Measurements from ENCODE around the gene TRMT1.
"Not testable (repeated sequence)": the region's sequence is repeated elsewhere in the genome, so short reads cannot be mapped to it uniquely, and the experiment has no call there.

The TRMT1 gene

DNA sequence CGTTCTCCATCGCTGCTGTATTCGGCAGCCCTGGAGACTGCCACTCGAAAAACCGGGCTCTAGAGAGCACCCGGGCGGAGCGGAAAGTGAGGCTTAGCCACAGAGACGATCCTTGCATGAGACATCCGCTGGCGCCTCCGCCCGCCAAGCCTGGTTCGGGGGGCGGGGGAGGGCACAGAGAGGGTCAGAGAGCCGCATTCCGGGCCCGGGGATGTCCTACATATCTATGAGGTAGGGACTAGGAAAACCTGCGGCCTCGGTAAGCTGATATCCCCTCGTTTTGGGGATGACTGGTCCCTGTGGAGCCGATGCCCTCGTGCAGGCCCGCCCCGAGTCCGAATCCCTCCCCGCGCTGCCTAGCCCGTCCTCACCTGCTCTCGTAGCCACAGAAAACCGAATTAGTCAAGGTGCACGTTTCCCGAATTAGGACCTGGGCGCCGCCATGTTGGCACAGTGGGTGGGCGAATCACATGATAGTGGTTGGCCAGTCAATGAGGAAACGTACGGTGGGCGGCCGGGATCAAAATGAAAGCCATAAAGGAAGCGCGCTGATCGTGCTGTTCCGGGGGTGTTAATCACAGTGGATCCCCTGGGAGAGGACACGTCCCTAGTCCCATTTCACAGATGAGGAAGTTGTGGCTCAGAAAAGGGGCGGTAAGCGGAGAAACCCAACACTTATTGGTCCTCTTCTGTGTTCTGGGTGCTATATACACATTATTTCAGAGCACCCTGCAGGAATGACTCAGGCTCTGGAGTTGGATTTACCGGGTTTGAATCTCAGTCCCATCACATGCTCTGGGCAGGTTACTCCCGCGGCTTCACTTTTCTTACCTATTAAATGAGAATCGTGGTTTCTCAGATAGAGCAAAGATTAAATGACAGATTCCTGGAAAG, at the start of gene TRMT1:
Gene TRMT1, minus strand, starts transcription at position 459 of the 894 bp plus-strand sequence. Its CDS starts 341 bp downstream, at position 118.
- peak; percentile 87 to 95 (median 91) for DNase-seq (ENCODE audit: low read depth in 3 of 3)

DNA sequence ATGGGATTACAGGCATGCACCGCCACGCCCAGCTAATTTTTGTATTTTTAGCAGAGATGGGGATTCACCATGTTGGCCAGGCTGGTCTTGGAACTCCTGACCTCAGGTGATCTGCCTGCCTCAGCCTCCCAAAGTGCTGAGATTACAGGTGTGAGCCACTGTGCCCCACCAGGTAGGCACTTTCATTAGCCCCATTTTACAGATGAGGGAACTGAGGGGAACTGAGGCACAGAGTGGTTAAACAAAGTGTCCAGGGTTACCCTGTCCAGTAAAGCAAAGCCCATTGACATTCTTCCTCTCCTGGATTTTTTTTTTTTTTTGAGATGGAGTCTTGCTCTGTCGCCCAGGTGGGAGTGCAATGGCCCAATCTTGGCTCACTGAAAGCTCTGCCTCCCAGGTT, 49.6 kb upstream of the TRMT1 start:
- not testable (repeated sequence) for DNase-seq (ENCODE audit: low read depth in 3 of 3)

DNA sequence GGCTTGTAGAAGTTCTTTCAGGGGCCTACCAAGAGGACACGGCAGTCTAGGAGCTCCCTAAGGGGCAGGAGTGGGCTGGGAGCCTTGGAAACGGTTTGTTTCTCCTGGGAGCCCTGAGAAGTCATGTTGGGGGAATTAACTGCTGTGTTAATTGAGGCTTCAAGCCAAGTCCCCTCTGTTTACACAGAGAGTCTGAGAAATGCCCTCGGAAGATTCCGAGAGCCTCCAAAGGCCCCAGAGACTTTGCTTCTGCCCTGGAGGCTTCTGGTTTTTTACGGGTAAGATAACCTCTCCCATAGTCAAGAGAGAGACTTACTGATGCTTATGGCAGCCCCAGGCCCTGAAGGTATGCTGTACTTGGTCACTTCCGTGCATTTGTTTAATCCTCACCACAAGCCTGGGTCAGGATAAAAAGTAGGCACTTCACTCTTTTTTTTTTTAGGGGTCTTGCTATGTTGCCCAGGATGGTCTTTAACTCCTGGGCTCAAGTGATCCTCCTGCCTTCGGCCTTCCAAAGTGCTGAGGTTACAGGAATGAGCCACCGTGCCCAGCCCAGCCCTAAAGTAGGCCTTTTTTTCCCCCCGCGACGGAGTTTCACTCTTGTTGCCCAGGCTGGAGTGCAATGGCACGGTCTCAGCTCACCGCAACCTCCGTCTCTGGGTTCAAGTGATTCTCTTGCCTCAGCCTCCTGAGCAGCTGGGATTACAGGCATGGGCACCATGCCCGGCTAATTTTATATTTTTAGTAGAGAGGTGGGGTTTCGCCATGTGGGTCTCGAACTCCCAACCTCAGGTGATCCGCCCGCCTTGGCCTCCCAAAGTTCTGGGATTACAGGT, 48.8 kb upstream of the TRMT1 start:
- no peak for DNase-seq (ENCODE audit: low read depth in 3 of 3)

DNA sequence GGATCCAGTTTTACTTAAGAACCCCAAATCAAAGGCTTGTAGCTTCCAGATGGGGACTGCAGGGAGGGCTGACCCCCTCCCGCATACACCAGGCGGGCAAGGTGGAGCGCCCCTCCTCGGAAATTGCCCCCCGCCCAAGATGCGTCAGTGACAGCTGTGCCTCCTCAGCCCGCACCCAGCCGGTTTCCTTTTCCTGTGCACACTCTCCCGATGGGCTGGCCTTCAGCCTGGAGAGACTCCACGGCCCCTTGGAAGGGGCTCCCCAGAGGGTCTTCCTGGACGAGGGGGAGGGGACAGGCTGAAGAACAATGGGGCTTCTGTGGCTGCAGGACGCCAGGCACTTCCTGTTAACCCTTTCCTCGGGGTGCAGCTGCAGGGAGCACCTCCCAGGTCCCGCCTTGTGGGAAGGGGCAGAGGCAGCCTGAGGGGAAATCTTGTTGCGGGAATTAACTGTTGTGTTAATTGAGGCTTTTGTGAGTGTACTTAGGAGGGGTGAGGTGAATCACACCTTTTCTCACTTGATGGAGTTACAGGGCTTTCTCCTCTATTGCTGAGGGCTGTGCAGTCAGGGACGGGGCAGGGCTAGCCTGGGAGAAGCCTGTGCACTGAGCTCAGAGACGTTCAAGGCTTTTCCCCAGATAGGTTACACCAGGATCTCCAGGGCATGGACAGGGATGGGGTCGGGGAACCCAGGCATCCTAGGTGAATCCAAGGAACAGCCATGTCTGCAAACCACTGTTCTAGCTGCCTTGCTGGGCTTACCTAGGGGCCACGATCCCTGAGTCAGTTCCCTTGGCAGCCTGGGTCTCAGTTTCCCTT, 48.0 kb upstream of the TRMT1 start:
- DNase-seq (ENCODE audit: low read depth in 3 of 3): peak in 1 of 3 experiments; percentile 32

DNA sequence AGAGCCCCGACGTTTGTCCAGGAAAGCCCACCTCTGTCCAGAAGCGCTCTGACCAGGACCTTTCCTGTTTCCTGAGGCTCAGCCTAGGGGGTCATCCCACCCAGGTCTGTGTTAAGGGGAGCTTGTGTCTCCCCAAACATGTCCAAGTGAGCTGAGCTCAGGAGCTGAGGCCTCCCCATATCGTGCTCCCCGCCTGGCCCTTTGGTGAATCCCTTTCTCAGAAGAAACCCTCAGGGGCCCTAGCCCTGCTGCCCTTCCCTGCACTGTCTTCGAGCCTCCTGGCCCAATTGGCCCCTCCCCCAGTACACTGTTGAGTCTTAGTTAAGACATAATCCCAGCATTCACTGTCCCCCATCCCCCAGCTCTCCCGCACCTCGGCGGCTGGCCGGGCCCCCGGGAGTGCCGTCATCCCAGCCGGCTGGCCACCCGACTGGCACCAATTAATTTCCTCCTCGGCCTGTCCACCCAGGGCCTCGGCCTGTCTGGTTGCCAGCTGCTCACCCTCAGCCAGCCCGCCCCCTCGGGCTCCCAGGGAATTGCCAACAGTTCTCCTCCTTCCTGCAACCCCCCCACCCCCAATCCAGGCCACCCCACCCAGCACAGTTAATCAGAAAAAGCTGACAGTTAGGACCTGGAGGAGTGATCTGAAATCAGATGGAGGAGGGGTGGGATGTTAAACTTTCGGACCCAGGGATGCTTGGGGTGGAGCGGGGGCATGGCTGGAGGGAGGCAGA, 47.2 kb upstream of the TRMT1 start:
- peak in 1 of 3 experiments; percentile 47 for DNase-seq (ENCODE audit: low read depth in 3 of 3)

DNA sequence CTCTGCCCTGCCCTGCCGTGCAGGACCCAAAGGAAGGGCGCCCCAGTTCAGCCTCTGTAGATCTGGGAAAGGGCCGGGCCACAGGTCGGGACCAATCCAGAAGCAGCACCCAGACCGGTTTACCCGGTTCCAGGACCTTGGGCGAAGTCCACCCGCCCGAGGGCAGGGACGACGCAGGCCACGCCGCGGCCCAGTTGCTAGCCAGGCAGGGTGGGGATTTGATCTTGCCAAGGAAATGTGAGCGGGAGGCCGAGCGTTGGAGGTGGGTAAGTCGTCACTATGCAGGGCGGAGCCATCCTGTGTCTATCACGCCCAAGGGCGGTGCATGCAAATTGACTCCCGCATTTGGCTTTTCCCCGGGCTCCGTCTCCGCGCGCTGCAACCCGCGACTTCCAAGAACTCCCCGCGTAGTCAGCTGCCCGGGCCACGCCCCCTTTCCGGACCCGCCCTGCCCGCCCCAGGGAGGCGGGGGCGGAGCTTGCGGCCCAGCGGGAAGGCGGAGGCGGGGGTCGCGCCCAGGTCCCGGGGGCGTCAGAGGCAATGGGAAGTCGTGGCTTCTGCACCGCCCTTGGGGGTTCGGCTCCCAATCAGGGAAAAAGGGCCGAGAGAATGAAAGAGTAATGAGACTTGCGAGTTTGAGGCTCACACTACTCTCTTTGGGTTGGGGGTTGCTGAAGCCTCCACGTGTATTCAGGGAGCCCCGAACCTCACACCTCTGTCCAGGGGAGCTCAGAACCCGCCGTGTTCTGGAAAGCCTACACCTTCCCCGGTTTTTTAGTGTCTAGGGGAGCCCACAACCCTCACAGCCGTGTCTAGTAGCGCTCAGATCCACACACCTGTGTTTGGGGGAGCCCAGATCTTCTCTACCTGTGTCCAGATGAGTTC, 46.4 kb upstream of the TRMT1 start:
- DNase-seq (ENCODE audit: low read depth in 3 of 3): peak; percentile 74 to 94 (median 75)

DNA sequence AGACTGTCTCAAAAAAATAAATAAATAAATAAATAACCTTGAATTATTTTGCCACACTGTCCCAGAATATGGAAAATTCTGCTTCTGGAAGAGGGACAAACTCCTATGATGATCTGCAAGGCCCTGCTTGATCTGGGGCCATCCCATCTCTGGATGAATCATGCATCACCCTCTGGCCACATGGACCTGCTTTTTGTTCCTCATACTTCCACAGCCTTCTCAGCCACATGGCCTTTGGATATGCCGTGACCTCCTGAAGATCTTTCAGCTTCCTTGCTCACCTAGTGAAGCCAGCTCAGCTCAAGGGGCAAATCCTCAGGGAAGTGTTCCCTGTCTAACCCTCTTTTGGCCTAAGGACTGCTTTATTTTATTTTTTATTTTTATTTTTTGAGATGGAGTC, 44.0 kb upstream of the TRMT1 start:
- no peak for DNase-seq (ENCODE audit: low read depth in 3 of 3)

DNA sequence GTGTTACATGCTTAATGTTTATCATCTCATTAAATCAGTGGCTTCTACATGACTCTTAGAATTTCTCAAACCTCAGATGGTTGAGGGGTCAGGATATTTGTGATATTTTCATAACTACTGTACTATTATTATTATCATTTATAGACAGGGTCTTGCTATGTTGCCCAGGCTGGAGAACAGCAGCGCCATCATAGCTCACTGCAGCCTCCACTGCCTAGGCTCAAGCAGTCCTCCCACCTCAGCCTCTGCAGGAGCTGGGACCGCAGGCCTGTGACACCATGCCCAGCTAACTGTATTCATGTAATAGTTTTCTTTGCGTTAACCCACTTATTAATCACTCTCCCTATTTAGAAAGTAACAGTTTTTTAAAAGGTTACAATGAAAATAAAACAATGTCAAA, 43.2 kb upstream of the TRMT1 start:
- DNase-seq (ENCODE audit: low read depth in 3 of 3): no peak

DNA sequence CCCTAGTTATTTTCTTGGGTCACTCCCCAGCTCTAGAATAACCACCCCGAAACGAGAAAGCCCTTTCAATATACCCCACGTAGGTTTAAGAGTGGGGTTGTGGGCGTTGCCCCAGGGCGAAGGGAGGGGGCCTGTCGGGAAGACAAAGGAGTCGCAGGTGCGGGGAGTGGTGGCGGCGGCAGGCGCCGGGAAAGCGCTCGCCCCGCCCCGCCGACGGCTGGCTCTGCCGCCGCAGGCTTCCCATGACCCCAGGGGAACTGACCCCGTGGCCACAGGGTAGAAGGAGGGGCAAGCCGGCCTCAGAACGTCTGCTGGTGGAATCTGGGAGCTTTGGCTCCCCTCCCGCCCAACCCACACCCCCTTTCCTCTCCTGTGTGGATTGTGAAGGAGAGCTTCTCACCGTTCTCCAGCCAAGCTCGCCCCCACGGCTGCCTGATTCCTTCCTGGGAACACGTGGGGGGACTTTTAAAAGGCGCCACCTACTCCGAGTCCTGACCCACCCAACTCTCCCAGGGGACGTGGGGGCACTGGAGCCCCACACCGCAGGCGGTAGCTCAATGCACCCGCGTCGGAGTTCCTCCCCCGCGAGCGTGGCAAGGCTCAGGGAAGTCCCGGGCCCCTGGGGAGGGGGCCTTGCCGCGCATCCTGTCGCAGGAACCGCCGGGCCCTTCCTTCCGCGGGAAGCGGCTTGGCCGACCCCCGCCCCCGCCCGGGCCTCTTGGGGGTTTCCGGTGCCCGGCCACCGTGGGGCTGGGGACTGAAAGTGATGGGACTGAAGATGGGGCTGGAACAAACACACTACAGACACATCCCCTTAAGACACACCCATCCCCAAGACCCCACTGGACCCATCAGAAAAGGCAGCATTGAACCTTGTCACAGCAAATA, 39.2 kb upstream of the TRMT1 start:
- peak in 1 of 3 experiments; percentile 72 for DNase-seq (ENCODE audit: low read depth in 3 of 3)

DNA sequence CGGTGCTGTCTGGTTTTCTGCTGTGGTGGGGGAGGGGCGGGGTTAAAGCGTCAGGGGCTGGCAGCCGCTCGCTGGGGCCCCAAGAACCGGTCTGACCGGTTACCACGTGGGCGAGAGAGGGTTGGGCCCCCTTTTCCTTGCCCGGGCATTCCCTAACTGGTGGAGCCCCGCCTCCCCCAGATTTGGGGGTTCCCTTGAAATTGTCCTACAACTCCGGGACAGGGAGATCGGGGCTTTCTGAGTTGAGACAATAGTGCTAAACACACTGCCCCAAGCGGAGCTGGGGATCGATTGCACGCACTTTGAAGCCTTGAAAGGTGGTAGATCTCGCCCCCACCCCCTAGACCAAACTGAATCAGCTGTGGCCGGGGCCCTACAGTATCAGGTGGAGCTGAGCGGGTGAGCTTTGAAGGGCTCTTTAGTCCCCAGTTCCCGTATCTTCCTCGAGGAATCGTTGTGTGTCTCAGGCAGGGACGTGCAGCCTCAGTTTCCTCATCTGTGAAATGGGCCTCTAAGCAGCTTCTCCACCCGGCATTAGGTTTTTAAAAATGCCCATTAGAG, 38.5 kb upstream of the TRMT1 start:
- DNase-seq (ENCODE audit: low read depth in 3 of 3): peak in 1 of 3 experiments; percentile 79

DNA sequence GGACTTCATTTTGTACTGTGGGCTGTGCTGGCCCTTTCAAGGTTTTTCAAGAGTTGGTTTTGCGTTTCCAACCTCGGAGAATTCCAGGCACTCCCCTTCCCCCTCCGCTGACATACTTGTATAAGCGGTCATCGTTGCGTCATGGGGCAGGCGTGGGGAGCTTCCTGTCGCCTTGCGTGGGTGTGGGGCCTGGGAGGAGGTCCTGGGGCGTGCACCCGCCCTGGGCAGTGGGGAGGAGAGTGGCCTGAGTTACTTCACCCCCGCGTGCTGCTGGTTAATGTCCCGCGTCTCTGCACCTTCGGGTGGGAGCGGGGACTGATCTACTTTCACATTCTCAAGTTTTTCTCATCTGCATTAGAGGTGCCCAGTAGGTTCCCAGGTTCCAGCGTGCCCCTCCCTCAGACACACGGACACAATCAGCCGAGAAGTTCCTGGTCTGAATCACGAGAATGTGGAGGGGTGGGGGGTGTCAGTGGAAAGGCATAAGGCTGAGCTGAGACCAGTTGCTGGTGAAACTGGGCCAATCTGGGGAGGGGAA, 37.8 kb upstream of the TRMT1 start:
- peak in 1 of 3 experiments; percentile 77 for DNase-seq (ENCODE audit: low read depth in 3 of 3)

DNA sequence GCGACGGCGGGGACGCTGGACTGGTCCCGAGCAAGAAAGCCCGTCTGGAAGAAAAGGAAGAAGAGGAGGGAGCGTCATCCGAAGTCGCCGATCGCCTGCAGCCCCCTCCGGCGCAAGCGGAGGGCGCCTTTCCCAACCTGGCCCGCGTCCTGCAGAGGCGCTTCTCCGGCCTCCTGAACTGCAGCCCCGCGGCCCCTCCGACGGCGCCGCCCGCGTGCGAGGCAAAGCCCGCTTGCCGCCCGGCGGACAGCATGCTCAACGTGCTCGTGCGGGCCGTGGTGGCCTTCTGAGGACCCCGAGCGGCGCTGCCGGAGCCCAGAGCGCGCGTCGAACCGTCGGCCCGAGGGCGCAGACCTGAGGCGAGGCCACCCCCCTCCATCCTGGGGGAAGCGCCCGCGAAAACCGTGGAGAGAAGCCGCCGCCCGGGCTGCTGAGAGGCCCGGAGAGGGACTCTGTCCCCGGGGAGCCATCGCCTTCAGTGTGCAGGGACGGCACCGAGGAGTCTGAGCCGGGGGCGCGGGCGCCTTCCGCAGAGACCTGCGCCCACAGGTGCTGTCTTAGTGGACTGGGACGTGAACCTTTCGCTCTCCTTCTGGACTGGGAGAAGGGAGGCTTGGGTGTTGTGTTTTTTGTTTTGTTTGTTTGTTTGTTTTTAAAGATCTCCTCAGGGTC, 37.2 kb upstream of the TRMT1 start:
- no peak for DNase-seq (ENCODE audit: low read depth in 3 of 3)

DNA sequence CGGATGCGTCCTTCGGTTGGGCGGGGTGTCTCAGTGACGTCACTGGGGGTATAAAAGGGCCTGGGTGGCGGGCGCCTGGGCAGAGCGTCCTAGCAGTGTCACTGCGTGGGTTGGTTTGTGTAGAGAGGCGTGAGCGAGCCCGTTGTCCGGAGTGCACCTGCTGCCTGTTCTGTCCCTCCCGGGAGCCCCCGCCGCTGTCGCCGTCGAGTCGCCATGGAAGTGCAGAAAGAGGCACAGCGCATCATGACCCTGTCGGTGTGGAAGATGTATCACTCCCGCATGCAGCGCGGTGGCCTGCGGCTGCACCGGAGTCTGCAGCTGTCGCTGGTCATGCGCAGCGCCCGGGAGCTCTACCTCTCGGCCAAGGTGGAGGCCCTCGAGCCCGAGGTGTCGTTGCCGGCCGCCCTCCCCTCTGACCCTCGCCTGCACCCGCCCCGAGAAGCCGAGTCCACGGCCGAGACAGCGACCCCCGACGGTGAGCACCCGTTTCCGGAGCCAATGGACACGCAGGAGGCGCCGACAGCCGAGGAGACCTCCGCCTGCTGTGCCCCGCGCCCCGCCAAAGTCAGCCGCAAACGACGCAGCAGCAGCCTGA, 36.5 kb upstream of the TRMT1 start:
- DNase-seq (ENCODE audit: low read depth in 3 of 3): peak; percentile 96 to 97 (median 96)

DNA sequence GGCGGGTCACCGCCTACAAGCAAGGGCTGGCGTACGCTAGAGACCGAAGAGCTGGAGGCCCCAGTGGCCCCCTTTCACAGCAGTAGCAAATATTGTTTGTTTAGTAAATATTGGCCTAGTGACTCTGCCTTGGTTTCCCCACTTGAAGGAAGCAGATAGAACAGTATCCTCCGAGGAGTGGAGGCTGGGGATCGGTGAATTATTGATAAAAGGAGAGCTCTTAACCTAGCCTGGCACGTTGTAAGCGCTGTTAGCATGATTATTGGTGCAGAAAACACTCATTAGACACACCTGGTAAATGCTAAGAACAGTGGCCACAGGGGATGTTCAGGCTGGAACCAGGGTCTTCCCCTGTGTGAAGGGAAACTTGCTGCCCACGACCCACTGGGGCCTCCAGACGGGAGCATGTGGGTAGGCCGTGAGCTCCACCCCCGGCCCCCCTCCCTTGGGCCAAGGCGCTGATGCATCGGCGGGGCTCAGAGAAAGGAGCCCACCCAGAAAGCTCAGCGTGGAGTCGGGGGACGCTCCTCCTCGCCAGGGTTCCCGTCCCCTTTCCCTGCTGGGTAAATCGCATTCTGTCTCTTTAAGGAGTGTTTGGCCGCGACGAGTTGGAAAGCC, 35.9 kb upstream of the TRMT1 start:
- DNase-seq (ENCODE audit: low read depth in 3 of 3): no peak

DNA sequence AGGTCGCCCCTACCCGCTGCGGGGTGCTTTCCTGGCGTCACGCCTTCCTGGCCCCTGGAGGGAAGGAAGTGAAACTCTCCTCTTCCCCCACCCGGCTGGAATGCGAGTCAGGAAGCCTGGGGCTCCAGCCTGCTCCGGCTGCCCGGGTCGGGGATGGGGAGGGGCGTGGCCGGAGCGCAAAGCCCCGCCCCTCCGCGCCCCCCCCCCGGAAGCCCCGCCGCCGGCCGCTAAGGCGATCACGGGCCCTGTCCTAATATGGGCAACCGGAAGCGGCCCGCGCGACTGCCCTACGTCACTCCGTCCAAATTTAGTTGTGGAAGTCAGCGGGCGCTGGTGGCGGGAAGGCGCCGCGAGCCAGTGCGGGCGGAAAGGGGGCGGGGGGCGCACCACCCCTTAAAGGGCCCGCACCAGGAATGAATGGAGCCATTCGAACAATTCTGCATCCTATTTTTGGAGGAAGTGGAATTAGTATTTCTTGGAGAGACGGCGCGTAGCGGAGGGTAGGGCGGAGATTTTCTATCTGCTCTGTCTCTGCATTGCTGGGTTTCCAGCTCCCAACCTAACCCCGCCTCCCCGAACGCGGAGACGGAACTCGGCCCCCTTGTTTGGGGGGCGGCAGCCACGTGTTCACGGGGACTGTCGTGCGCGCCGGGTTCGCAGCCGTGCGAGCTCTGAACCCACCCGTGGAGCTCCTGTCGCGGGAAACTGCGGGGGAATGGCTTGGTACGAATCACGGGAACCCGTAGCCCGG, 35.2 kb upstream of the TRMT1 start:
- peak; percentile 90 to 96 (median 90) for DNase-seq (ENCODE audit: low read depth in 3 of 3)

DNA sequence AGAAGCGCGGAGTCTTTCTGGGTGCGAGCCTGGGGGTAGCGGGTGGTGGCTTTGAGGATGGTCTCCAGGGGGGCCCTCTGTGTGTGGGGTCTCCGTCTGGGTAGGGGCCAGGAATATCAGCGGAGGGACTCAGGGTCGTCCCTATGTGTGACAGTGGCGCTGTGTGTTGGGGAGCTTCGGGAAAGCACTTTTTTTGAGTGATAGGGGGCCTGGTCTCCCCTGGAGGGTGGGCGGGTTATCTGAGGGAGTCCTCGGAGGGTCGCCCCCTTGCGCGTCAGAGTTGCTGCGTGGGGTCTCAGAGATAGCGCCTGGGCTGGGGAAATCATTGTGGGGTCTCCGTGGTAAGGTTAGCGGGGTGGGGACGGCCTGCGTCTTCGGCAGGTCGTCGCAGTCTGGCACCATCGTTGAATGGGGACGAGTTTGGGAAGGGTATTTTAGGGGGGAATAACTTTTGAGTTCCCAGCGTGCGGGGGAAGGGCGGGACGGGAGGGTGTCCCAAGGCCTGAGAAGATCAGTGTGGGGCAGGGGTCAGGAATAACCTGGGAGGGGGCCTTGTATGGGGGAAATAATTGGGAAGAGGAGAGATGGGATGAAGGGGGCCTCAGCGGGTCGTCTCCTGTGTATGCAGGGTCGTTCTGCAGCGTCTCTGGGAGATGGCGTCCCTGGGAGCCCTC, 34.5 kb upstream of the TRMT1 start:
- no peak for DNase-seq (ENCODE audit: low read depth in 3 of 3)

Data from stimulated activated CD4-positive, alpha-beta T cell treated with anti-CD3 and anti-CD28 coated beads, TNF-alpha, amount 100 ng/mL, for 24 hours (primary cell).